Hepatocyte (in vitro differentiated cells): ENCODE results near the gene GJA10.

Experiments used
- EZH2 ChIP-seq: fragments of 200-600 bp; sonication (generic); IDR thresholded peaks from 2 replicates; pipeline ENCODE4 v1.6.1; 2016; ENCODE audit warnings: antibody characterized with exemption, mild to moderate bottlenecking, borderline replicate concordance
- EZH2phosphoT487 ChIP-seq: fragments of 200-600 bp; sonication (generic); IDR thresholded peaks from one replicate; pipeline ENCODE4 v1.6.1; 2018; ENCODE audit warnings: antibody characterized with exemption, mild to moderate bottlenecking, low read depth, moderate library complexity; ENCODE audit not compliant: unreplicated experiment, severe bottlenecking
- TF ChIP-seq, protein P1 (sequence below): fragments of 200-600 bp; sonication (generic); IDR thresholded peaks from 2 replicates; pipeline ENCODE4 v1.5.1; 2016; ENCODE audit warnings: antibody characterized with exemption, mild to moderate bottlenecking; ENCODE audit not compliant: poor library complexity

DNA sequence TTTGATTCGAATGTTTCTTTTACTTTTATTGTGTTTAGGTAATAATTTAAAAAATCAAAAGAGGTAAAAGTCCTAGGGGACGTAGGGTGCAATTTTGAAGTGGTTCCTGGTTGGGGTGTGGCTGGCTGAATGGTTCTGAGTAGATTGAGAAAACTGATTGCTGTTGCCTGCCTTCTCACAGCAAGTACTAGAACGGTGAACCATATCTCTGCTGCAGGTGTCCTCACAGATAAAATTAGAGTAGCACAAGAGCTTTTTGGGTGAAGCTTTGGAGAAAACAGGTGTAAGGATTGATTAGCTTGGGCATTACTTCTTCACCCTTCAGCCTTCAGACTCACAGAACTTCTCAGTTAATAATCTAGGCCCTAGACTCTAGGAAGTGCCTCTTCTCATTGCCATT is 19.8 kb upstream of the GJA10 start:
- TF ChIP-seq, protein P1, sequence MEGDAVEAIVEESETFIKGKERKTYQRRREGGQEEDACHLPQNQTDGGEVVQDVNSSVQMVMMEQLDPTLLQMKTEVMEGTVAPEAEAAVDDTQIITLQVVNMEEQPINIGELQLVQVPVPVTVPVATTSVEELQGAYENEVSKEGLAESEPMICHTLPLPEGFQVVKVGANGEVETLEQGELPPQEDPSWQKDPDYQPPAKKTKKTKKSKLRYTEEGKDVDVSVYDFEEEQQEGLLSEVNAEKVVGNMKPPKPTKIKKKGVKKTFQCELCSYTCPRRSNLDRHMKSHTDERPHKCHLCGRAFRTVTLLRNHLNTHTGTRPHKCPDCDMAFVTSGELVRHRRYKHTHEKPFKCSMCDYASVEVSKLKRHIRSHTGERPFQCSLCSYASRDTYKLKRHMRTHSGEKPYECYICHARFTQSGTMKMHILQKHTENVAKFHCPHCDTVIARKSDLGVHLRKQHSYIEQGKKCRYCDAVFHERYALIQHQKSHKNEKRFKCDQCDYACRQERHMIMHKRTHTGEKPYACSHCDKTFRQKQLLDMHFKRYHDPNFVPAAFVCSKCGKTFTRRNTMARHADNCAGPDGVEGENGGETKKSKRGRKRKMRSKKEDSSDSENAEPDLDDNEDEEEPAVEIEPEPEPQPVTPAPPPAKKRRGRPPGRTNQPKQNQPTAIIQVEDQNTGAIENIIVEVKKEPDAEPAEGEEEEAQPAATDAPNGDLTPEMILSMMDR, result no peak
- TF ChIP-seq EZH2 (no peak), EZH2phosphoT487 (no peak)
